HG03469 (cell line): ENCODE results near the gene PCGF3.
"Not testable (repeated sequence)": the region's sequence is repeated elsewhere in the genome, so short reads cannot be mapped to it uniquely, and the experiment has no call there.

Experiments
- ATAC-seq: cut with Tn5 transposase; IDR thresholded peaks from one replicate; pipeline ENCODE4 v1.9.1; 2021; ENCODE audit warnings: mild to moderate bottlenecking, moderate library complexity, moderate number of reproducible peaks; ENCODE audit not compliant: unreplicated experiment

PCGF3 gene

DNA sequence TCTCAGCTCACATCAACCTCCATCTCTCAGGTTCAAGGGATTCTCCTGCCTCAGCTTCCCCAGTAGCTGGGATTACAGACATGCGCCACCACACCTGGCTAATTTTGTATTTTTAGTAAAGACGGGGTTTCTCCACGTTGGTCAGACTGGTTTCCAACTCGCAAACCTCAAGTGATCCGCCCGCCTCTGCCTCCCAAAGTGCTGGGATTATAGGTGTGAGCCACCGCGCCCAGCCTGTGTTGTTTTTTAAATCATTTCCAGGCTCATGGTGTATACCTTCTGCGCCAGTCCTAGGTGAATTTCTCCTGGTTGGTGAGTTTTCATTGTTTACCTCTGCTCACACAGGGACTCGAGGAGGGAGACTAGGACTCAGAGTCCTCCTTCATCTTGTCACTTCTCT, 74.6 kb downstream of the PCGF3 start:
- ATAC-seq: not testable (repeated sequence)

DNA sequence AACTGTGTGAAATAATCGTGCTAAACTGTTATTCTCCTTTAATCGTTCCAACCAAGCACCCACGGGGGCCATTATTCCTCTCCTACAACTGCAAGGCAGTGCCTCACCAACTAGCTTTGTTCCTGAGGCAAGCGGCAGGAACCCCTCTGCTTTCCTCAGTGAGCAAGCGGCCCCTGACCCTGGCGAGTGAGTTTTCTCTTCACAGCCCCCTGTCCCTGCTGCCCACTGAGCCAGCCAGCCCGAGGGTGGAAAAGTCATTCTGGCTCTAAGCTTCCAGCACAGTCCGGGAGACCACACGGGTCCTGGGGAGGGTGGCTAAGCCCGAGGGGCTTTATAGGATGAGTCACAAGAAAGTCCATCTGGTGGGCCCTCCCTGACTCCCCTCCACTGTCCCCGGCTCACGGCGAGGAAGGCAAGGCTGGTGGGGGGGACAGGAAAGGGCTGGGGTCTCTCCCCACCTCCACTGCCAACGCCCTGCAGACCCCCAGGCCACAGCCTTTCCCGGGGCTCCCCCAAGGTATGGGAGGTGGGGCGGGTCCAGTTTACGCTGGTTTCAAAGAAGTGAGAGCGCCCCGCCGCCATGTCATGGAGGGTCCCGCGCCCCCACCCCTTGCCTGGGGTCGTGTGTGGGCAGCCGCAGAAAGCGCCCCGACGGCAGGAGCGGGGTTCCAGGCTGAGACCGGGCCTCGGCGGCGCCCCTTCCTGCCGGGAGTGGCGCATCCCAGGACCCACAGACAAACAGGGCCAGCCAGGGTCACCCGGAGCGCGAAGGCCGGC, 75.3 kb downstream of the PCGF3 start:
- no peak for ATAC-seq

DNA sequence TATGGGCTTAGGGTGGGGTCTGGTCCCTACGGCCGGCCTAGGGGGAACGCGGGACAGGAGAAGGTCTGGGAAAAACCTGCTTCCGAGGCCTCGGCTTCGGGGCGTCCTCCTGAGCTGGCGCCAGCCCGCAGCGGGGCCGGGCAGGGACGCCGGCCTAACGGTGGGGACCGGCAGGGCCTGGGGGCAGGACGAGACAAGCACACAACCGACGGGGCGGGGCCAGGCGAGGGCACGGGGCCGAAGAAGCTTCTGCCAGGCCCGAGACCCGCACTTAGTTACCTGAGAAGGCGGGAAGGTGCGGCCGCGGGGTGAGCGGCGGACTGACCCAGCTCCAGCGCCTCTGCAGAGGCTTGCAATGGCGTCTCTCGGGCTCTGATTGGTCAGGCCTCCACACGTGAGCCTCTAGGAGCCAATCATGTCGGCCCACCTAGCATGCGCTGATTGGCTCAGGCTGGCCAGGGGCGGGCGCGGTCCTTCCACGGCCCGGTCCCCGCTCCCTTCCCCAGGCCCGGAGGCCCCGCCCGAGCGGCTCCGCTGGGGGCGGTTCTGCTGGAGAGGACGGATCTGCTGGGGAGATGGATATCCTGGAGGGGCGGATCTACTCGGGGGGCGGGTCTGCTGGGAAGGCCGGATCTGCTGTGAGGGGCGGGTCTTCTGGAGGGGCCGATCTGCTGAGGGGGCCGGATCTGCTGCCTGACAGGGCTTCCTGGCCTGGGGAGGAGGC, 76.0 kb downstream of the PCGF3 start:
- peak; percentile 95 for ATAC-seq

DNA sequence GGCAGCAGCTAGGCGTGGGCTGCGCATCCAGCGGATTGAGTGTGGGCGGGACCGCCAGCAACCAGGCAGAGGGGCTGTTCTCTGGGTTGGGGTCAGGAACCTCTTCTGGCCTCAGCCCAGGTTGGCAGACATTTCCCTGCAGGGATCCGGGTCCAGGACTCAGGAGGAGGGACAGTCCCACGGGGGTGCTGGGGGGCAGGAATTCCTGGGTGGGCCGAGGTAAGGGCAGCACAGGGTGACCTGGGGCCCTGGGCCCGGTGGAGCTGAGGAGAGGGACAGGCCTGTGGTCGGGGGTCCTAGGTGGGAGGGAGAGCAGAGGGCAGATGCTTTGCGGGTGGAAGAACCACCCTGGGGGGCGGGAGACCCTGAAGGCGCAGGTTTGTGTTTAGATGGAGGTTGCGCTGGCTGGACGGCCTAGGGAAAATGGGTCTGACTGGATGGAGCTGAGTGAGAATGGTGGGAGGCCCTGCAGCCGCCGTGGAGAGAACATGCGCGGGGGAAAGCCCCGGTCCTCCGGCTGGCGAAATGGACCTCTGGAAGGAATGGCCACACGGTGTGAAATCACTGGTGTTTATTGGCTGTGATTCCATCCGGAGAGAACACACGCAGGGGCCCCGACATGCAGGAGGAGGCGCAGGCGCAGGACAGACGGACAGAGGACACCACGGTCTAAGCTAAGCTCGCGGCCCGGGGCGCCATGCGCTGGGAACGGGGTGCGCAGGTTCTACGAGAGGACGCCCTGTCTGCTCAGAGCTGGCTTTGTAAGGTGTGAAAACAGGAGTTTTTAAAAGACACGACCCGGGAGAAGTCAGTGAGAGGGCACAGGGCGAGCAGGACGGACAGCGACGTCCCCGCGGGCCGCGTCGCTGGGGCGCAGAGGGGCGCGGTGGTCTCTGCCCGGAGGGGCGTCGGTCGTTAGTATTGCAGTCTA, 79.0 kb downstream of the PCGF3 start:
- no peak for ATAC-seq

DNA sequence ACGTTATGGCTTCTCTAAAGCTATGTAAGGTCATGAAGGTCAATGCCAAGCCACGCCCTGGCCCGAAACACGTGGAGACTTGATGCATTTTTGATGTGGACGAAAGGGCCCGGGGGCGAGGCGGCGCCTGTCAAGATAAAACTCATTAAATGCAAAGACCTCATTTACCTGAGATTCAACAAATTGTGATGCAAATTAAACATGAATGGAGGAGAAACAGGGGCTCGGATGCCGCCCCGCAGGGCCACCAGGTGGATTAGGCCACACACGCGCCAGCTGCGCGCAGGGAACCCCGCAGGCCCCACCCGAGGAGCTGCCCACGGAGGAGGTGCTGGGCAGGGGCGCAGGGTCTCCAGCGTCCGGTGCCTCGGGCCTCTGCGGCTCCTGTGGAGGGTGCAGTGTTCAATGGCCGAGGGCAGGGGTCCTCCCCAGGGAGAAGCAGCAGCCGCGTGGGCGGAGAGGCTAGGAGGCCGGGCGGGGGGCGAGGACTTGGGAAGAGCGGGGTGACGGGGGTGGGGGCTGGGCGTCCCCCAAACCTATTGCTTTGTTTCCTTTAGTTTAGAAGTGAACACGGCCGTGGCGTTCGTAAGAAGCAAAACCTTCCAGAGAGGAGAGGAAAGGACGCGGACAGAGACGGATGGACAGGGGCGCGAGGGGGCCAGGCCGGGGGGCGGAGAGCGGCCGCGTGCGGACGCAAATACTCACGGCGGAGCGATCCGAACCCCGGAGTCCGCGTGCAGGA, 79.9 kb downstream of the PCGF3 start:
- no peak for ATAC-seq

DNA sequence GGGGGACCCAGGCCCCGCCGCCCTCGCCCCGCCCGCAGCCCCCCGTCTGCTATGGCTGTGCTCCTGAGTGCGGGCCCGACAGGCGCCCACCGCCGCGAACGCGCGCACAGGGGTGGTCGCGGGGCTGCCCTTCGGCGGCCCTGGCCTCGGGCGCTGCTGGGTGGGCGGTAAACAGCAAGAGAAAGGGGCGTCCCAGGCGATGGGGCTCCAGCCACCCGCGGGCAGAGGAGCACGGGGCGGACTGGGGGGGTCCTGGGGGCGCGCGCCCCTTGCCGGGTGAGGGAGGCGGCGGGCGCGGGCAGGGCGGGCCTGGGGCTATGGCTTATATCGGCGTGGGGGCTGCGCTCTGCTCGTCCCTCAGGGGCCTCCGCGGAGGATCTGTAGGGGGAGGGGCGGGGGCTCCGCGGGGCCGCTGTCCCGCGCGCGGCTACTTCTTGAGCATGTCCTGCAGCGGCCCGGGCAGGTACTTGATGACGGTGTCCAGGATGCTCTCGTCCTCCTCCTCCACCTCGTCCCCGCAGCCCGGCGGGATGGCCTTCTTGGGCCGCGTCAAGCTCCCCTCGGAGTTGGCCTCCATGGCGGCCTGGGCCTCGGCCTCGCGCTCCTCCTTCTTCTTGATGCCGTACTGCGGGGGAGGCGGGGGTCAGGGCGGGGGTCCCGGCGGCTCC, 80.6 kb downstream of the PCGF3 start:
- no peak for ATAC-seq

DNA sequence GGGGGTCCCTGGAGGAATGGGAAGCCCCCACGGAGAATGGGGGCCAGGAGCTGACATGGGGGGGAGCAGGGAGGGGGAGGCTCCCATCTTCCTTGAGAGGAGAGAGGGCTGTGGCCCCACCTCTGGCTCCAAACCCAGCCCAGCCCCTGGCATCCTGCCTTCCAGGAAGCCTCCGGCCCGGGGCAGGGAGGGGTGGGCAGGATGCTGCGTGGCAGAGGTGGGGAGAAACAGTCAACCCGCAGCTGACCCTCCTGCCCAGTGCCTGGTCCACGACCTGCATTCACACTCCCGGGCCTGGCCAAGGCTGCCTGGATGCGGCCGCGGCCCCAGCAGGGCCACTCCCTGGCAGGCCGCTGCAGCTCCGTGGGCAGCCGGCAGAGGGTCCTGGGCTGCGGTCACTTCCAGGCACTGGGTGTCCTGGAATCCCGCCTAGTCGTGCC, 81.2 kb downstream of the PCGF3 start:
- no peak for ATAC-seq

DNA sequence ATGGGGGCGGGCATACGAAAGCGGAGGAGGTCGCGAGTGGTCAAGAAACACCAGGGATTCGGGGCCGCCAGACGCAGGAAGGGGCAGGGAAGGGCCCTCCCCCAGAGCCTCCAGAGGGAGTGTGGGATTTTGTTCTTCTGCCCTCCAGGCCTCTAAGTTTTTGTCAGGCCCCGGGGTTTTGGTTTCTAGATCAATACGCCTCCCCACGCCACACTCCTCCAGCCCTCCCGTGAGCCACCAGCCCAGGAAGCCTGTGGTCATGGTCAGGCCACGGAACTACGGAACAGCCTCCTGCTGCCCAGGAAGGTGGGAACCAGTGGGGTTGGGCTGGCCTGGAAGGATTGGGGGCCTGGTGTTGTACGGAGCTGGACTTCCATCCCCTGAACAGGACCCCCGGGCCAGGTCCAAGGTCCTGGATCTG, 81.9 kb downstream of the PCGF3 start:
- ATAC-seq: no peak

DNA sequence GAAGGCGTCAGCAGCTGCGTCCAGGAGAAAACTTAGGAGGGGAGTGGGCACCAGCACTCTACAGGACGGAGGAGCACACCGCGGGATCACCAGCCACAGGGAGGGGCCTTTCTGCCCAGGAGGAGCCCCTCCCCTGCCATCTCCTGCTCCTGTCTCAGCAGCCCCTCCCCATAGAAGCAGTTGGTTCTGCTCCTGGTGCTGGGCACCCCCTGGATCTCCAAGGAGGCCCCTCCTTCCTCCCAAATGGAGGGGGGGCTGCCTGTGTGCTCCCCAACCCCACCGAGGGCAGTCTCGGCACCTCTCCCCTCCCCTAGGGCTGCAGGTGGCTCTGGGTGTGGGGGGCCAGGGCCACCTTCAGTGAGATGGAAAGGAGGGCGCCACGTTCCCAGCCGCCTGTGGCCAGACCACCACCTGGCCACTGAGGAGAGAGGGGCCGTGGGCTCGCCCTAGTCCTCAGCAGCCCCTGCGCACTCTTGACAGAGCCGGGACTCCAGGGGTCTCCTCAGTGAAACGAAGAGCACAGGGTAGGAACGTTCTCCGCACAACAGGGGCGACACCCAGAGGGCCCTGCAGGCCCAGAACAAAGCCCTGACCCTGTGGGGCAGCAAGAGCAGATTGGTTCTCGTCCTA, 82.5 kb downstream of the PCGF3 start:
- ATAC-seq: no peak

DNA sequence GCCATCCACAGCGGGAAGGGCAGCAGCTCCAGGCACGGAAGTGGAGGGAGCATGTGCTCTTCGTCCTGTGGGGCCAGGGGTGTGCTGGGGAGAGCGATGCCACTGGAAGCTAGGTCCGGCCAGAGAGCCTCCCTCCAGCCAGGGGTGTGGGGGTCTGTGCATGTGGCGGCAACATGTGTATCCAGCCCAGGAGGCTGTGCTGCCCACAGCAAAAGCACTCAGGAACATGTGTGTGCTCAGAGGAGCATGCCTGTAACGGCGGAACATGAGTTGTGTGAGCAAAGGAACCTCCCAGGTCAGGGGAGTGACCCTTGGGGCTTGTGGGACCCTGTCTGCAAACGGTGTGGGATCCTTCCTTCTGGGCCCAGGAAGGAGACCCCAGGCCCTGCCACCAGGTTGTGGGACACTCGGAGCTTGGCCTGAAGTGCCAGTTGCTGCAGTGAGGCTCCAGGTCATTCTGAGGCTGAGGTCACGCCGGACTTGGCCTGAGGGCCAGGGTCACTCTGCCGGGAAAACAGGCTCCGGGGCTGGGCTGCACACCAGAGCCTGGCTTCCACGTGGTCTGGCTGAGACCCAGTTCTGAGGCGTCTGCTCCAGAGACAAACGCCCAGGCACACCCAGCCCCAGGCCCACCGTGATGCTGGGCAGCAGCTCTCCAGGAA, 83.1 kb downstream of the PCGF3 start:
- no peak for ATAC-seq

DNA sequence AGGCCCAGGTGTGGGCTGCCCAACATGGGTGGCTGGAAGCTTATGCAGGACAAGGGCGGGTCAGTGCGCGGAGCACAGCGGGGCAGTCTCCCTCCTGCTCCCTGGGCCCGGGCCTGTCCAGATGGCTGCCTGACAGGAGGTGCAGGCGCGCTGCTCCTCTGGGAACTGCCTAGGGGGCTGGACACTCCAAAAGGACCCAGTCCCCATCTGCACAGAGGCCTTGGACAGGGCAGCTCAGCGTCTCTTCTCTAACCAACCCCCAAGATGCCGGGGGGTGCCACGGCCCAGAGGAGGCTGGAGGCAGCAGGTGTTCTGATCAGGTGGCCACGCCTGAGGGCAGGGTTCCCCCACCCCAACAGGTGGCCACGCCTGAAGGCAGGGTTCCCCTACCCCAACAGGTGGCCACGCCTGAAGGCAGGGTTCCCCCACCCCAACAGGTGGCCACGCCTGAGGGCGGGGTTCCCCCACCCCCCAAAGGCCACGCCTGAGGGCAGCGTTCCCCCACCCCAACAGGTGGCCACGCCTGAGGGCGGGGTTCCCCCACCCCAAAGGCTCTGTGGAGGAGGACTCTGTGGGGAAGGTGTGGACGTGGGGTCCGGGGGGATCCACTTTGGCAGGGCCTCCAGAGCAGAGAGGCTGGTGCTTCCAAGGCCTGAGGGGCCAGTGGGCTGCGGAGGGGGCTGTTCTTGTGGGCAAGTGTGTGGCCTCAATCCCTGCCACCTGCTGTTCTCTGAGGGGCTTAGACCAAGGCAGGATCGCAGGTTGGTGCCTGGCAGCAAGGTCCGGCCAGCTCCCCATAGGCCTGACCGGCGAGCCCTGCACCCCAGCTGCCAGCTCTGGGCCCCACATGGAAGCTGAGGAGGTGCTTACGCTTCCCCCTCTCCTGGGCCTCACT, 84.2 kb downstream of the PCGF3 start:
- ATAC-seq: no peak

DNA sequence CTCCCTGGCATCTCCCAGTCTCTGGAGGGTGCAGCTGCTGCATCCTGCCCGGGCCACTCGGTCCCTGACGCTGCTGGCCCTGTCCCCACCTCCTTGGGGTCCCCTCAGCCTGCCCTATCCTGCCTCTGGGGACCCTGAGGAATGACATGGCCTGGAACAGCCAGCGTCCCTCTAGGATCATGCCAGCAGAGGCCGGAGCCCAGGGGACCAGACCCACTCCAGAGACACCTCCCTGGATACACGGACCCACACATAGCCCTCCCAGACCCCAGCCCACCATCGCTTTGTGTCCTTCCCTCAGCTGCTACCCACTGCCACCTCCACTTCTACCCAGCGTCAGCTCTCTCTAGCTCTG, 84.8 kb downstream of the PCGF3 start:
- no peak for ATAC-seq

DNA sequence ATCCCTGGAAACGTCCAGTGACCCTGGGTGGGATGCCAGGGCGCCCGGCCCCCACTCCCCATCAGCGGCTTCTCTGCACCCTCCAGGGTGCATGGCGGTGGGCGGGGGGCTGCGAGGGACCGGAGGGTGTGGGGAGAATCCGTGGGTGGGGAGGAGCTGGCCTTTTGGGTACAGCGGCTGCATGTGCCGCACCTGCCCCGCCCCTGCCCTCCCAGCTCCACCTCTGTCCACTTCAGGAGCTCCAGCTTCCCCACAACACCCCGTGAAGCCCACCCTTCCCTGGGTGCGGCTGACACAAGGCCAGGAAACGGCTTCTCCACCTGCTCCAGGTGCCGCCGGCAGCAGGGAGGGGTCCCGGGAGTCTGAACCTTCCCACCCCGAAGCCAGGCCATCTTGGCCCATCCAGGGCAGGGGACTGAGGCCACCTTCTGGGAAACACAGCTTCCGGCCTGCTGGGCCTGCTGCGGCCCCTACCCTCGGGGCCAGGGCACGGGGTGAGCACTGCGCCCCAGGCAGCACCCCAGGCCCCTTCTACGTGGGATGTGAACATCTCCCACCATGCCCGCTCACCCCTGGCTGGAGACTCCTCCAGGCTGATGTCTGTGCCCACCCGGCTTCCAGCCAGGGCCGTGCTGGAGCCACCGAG, 85.7 kb downstream of the PCGF3 start:
- ATAC-seq: no peak

DNA sequence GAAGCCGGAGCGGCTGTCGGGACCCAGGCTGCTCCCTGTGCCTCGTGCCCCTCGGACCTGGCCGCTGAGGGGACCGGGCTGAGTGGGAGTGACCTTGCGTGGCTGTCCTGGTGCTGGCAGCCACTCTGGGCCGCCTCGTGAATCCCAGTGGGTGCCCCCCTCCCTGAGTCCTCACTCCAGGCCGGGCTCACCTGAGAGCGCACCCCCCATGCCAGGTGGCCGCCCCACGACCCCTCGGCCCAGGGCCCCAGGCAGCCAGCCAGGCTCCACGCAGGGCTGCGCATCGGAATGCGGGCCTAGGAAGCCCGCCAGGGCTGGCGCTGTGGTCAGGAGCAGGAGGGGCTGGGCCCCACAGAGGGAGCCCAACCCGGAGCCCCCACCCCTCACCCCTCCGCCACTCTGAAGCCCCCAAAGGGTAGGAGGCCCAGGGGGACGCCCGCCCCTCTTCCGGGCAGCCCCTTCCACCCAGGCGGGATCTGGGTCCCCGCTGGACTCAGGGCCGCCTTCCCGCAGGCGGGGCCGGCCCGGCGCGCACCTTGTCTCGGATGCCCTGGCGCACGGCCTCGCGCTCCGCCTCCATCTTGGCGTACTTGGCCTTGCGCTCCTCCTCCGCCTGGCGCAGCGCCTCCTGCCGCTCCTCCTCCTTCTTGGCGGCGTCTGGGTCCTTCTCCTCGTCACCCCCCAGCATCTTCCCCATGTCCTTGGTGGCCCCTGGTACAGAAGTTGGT, 86.4 kb downstream of the PCGF3 start:
- ATAC-seq: no peak

DNA sequence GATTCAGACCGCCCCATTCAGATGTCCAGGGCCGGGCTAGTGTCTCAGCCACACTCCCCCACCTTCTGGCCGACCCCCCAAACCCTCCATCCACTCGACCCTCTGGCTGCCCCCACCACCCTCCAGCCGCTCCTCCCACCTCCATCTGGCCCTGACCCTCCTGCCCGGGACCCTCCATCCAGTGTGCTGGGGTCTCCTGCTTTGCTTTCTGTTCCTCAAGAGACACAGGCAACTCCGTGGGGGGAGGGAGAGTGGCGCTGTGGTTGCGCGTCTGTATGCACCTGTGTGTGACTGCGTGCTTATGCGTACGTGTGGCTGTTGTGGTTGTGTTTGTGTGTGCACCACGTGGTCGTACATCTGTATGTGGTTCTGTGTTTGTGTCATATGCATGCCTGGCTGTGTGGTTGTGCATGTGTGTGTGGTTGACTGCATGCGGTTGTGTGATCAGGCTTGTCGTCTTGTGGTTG, 87.0 kb downstream of the PCGF3 start:
- ATAC-seq: no peak

DNA sequence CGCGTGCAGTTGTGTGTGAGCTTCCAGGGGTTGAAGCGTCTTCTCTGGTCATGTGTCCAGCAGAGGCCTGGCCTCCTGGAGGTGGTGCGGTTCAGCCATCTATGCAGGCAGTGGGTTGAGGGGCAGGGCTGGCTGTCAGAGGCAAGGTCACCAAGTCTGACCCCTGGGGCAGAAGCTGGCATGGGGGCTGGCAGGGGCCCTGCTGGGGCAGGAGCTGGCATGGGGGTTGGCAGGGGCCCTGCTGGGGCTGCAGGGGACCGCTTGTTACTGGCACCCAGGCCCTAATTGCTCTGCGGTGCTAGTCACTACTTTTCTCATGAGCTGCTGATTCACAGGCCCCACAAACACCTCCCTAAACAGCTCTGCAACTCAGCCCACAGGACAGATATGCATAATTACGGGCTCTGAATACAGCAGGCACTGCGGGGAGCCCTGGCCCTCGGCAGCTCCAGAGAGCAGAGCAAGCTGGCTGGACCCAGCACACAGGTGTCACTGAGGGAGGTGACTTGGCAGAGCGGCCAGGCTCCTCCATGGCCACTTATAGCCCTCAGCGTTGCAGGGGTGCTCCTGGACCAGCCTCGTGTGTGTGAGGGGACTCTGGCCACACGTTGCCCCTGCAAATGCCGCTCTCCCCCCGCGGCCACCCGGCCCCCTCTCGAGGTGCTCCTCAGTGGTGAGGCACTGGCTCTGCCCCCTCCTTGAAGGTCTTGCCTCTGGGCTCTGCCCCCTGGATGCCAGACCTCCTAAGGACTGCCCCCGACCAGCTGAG, 87.6 kb downstream of the PCGF3 start:
- no peak for ATAC-seq
